ENCODE data around the gene NANOS3.

DNA sequence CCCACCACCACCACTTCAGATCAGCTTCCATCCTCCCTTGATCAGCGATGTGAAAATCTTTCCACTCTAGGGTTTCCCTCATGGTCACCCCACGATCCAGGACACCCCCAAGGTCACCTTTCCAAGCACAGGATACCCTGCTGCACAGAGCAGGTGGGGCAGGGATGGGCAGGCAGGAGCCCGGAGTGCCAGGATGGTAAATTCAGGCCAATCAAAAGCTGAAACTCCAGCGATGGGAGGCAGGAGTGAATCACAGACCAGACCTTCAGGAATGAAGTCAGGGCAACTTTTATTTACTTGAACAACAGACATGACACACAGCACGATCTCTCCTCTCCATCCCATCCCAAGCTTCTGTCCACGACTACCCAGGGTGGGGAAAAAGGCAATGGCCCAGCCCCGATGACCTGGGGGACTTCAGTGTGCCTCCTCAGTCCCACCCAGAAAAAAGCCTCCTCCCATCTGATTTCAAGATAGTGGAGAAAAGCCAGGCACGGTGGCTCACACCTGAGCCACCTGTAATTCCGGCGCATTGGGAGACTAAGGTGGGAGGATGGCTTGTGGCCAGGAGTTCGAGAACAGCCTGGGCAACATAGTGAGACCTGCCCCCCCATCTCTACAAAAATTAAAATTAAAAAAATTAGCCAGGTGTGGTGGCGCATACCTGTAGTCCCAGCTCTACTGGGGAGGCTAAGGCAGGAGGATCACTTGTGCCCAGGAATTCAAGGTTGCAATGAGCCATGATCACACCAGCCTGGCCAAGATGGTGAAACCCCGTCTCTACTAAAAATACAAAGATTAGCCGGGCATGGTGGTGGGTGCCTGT lies 42.5 kb upstream of the NANOS3 start:
- TF ChIP-seq, protein P1, sequence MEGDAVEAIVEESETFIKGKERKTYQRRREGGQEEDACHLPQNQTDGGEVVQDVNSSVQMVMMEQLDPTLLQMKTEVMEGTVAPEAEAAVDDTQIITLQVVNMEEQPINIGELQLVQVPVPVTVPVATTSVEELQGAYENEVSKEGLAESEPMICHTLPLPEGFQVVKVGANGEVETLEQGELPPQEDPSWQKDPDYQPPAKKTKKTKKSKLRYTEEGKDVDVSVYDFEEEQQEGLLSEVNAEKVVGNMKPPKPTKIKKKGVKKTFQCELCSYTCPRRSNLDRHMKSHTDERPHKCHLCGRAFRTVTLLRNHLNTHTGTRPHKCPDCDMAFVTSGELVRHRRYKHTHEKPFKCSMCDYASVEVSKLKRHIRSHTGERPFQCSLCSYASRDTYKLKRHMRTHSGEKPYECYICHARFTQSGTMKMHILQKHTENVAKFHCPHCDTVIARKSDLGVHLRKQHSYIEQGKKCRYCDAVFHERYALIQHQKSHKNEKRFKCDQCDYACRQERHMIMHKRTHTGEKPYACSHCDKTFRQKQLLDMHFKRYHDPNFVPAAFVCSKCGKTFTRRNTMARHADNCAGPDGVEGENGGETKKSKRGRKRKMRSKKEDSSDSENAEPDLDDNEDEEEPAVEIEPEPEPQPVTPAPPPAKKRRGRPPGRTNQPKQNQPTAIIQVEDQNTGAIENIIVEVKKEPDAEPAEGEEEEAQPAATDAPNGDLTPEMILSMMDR (IDR thresholded peaks at IDR 0.05; ENCODE audit: low read length), result no peak
- TF ChIP-seq EZH2 (IDR thresholded peaks at IDR 0.05; ENCODE audit: borderline replicate concordance, low read length), result no peak
